Stimulated activated CD4-positive, alpha-beta T cell treated with anti-CD3 and anti-CD28 coated beads, Interleukin-1b, Interleukin-23, amount 100 ng/mL, for 48 hours (primary cell): ENCODE measurements around the gene MICU2.

ENCODE experiments used
- DNase-seq: peaks from one replicate; pipeline ENCODE4 v3.0.0-alpha.2; 2020

The MICU2 gene

GRCh38 chr13:21541980-21542379, 62.0 kb downstream of the MICU2 start:
- no peak for DNase-seq

- no peak for DNase-seq
These were observed 62.7 kb downstream of the MICU2 start for GRCh38 chr13:21541271-21541670.

GRCh38 chr13:21539687-21540086, 64.3 kb downstream of the MICU2 start:
- no peak for DNase-seq

- no peak for DNase-seq
These were observed 65.2 kb downstream of the MICU2 start for GRCh38 chr13:21538753-21539152.

- no peak for DNase-seq
These were observed 65.7 kb downstream of the MICU2 start for GRCh38 chr13:21538280-21538679.

- DNase-seq = no peak
These were observed 66.9 kb downstream of the MICU2 start for GRCh38 chr13:21537105-21537504.

- DNase-seq = no peak
These were observed 69.2 kb downstream of the MICU2 start for GRCh38 chr13:21534760-21535159.

GRCh38 chr13:21531455-21531854, 72.5 kb downstream of the MICU2 start:
- no peak for DNase-seq

GRCh38 chr13:21530656-21531055, 73.3 kb downstream of the MICU2 start:
- no peak for DNase-seq

- DNase-seq = no peak
These were observed 74.7 kb downstream of the MICU2 start for GRCh38 chr13:21529146-21529893.

GRCh38 chr13:21528616-21529015, 75.4 kb downstream of the MICU2 start:
- no peak for DNase-seq

GRCh38 chr13:21526707-21527540, 77.0 kb downstream of the MICU2 start:
- no peak for DNase-seq

- DNase-seq = no peak
These were observed 81.1 kb downstream of the MICU2 start for GRCh38 chr13:21522847-21523246.

- no peak for DNase-seq
These were observed 81.8 kb downstream of the MICU2 start for GRCh38 chr13:21522130-21522529.

GRCh38 chr13:21518617-21519144, 85.3 kb downstream of the MICU2 start:
- no peak for DNase-seq

GRCh38 chr13:21517576-21517975, 86.4 kb downstream of the MICU2 start:
- DNase-seq = no peak

- DNase-seq = no peak
These were observed 87.2 kb downstream of the MICU2 start for GRCh38 chr13:21516805-21517204.

GRCh38 chr13:21511849-21512248, 92.1 kb downstream of the MICU2 start:
- no peak for DNase-seq

- DNase-seq = no peak
These were observed 99.6 kb downstream of the MICU2 start for GRCh38 chr13:21504379-21504778.

GRCh38 chr13:21501686-21502085, 102.3 kb downstream of the MICU2 start:
- DNase-seq = no peak

- no peak for DNase-seq
These were observed 117.6 kb downstream of the MICU2 start for GRCh38 chr13:21486322-21486721.

GRCh38 chr13:21483748-21484147, 120.2 kb downstream of the MICU2 start:
- no peak for DNase-seq

- no peak for DNase-seq
These were observed 122.6 kb downstream of the MICU2 start for GRCh38 chr13:21481359-21481758.
